ENCODE measurements around the gene STRIP2. TPM values are rescaled to one million over a fixed set of nuclear protein-coding genes. Genes with fewer than 3 reads are reported as not detected.
A peak's percentile ranks its signal among the peaks of the same experiment; 100 is the strongest.

STRIP2 gene
- total RNA-seq, 2 donors from 2014 or later: 0.67 to 2.1 TPM

DNA sequence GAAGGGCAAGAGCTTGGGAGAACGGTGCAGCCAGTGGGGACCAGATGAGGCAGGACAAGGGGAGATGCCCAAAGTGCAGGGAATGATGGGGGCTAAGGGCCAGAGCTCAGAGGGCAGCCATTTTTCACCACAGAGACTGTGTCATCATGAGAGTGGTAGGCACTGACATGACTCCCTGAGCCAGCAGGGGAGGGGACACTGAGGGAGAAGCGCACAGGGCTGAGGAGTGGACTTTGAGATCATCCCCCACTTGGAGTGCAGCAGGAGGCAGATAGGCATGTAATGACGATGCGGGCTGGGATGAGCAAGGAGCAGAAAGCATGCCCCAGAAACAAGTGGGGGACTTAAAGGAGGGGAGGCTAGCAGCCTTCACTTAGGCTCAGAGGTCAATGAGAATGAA is 62.9 kb downstream of the STRIP2 start:
- DNase-seq (no peak), ATAC-seq (no peak)
- Mint-ChIP-seq H3K4me1 (peaks cover 25% of the 10 kb centered on the region), H3K27me3 (peaks cover 6% of the 10 kb centered on the region), H3K4me3 (no peak overlapping the region), H3K36me3 (ENCODE audit: low read depth) (peaks cover 5% of the 10 kb centered on the region), H3K27ac (peak overlapping the region; percentile 86)
- no peaks in the 10 kb centered on the region for H3K9me3 ChIP-seq (ENCODE audit: control insufficient read depth, low read length, poor library complexity, severe bottlenecking)

DNA sequence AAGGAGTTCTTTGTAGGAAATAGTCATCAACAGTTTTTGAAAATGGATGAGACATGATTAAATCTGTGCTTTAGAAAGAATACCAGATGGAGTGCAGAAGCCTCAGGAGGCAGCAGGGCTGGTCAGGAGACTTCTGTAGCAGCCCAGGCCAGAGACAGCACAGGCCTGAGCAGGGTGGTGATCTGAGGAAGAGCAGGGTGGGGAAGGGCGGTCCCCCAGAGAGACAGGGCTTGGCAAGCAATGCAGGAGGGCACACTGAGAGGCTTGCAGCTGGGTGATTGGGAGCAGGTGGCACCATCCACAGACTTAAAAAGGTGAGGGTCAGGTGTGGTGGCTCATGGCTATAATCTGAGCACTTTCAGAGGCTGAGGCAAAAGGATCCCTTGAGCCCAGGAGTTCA is 63.8 kb downstream of the STRIP2 start:
- no peaks in the 10 kb centered on the region for H3K9me3 ChIP-seq (ENCODE audit: control insufficient read depth, low read length, poor library complexity, severe bottlenecking)
- Mint-ChIP-seq H3K27ac (peak overlapping the region; percentile 86), H3K4me1 (peaks cover 25% of the 10 kb centered on the region), H3K27me3 (peaks cover 6% of the 10 kb centered on the region), H3K4me3 (no peak overlapping the region), H3K36me3 (ENCODE audit: low read depth) (peaks cover 5% of the 10 kb centered on the region)
- no peak for ATAC-seq
- DNase-seq: no peak

DNA sequence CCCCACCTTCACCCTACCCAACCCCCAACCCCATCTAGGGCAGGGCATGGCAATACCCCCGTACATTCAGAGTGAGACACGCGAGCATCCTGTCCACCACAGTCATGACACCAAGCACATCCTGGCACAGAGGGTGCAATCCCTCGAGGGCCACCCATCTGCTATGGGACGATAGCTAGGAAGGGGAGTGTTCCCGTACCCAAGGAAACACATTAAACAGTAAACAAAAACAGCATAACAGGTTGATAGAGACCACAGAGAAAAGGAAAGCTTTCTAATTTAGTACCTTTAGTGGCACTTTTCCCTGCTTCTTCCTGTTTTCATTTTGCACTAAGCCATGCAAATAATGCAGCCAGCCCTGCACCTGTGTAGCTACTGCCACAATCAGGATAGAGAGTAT is 65.8 kb downstream of the STRIP2 start:
- Mint-ChIP-seq H3K27ac (peak overlapping the region; percentile 88), H3K4me1 (peaks cover 27% of the 10 kb centered on the region)
- no peak for ATAC-seq

DNA sequence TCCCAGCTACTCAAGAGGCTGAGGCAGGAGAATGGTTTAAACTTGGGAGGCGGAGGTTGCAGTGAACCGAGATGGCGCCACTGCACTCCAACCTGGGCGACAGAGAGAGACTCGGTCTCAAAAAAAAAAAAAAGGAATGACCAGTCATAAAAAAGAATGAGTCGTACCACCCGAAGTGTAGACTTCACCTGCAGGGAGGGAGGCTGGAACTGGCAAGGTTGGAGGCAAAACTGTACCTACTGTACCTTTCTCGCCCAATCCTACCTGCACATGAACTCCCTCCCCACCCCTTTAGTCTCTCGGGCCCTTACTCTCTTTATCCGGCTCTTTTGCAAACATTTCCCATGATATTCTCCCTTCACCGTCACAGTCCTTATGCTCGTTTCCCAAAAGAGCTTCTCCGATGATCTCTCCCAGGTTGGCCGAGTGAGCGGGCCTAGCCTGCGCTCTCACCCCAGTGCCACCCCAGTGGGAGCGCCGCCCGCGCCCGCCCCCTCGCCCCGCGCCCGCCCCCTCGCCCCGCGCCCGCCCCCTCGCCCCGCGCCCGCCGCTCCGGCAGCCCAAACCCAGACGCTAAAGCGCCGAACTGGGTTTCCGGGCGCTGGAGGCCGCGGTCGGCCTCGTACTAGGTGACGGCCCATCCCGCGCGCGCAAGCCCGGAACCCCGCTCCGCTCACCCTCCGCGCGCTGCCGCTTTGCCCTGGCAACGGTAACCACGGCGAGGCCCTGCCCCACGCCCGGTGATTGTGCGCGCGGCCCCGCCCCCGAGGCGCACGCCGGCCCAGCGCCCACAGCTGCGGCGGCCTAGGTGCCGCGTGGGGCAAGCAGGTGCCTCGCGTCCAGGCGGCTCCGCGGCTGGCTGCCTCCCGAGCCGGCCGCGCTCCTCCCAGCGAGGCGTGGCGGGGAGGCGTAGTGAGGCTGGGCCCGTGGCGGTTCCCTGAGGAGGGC is 67.8 kb downstream of the STRIP2 start, which contains the start of gene SMKR1:
SMKR1 (plus strand) TSS at position 772 of the 948 bp plus-strand sequence. CDS start 294 bp downstream, outside the sequence.
- Mint-ChIP-seq H3K4me1 (peaks cover 21% of the 10 kb centered on the region), H3K27me3 (peaks cover 3% of the 10 kb centered on the region), H3K4me3 (peak within 1 kb of the TSS; percentile 91), H3K36me3 (ENCODE audit: low read depth) (peaks cover 5% of the 10 kb centered on the region), H3K27ac (peak within 1 kb of the TSS; percentile 88)
- ATAC-seq (peak; percentile 97), DNase-seq (peak; percentile 92 to 94 (median 93))
- no peaks in the 10 kb centered on the region for H3K9me3 ChIP-seq (ENCODE audit: control insufficient read depth, low read length, poor library complexity, severe bottlenecking)

More for the DNA sequence above, 65.8 kb downstream of the STRIP2 start:
- no peaks in the 10 kb centered on the region for H3K9me3 ChIP-seq (ENCODE audit: control insufficient read depth, low read length, poor library complexity, severe bottlenecking)
- Mint-ChIP-seq H3K27me3 (peaks cover 6% of the 10 kb centered on the region), H3K36me3 (ENCODE audit: low read depth) (peaks cover 5% of the 10 kb centered on the region), H3K4me3 (no peak overlapping the region)
- DNase-seq: no peak

DNA sequence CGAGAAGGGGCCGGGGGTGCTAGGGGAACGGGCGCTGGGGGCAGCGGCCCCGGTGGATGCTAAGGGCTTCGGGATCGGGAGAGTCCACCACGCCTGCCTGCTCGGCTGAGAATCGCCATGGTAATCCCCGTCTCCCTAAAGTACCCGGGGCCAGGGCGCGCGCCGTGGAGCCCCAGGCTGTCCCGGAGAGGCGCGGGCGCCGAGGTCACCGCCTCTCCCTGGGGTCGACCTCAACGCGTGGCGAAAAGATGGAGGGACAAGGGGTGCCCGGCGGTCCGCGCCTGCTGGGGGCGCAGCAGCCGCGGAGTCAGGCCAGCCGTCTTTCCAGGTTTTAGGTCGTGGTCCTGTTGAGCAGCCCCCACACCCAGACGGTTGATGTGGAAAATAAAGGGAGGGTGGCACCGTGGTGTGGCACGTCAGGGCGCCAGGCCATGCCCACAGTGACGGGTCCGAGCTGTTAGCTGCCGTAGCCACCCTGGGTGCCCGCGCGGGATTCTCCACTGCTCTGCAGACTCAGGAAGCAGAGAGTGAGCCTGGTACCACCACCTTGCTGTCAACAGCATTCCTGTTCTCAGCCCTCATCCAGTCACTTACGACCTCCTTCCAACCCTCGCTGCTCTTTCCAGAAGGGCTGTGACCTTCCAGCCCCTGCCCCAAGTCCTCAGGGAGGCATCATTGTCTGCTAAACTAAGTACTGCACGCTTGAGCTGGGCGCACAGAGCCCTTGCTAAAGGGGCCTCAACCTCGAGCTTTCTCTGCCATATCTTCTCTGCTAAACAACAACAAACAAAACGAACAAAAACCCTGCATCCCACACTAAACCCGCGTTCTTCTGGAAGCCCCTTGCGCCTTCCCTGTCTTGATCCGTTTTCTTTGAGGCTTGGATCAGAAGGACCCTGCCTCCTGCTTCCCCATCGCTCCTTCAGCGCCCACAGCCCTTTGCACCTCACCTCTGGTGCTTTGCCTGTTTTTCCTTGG is 68.8 kb downstream of the STRIP2 start:
- ATAC-seq: no peak

DNA sequence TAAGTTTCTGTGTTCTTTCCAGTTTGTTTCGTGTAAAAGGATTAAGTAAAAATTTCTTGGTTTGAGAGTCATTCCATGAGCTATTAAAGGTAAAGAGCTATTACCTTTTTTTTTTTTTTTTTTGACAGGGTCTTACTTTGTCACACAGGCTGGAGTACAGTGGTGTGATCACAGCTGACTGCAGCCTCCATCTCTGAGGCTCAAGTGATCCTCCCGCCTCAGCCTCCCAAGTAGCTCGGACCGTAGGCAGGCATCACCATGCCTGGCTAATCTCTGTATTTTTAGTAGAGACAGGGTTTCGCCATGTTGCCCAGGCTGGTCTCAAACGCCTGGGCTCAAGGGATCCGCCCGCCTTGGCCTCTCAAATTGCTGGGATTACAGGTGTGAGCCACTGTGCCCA is 69.5 kb downstream of the STRIP2 start:
- Mint-ChIP-seq H3K36me3 (ENCODE audit: low read depth) (no peaks in the 10 kb centered on the region), H3K4me3 (peak overlapping the region; percentile 91), H3K27ac (peak overlapping the region; percentile 88), H3K27me3 (no peaks in the 10 kb centered on the region), H3K4me1 (peaks cover 13% of the 10 kb centered on the region)
- ATAC-seq (no peak), DNase-seq (no peak)
- H3K9me3 ChIP-seq (ENCODE audit: control insufficient read depth, low read length, poor library complexity, severe bottlenecking): no peaks in the 10 kb centered on the region

More for the DNA sequence above, 68.8 kb downstream of the STRIP2 start:
- H3K9me3 ChIP-seq (ENCODE audit: control insufficient read depth, low read length, poor library complexity, severe bottlenecking): no peaks in the 10 kb centered on the region
- Mint-ChIP-seq H3K27ac (peak overlapping the region; percentile 88), H3K4me3 (peak overlapping the region; percentile 91), H3K4me1 (peaks cover 15% of the 10 kb centered on the region), H3K36me3 (ENCODE audit: low read depth) (peaks cover under 1% of the 10 kb centered on the region), H3K27me3 (no peaks in the 10 kb centered on the region)
- DNase-seq: no peak

DNA sequence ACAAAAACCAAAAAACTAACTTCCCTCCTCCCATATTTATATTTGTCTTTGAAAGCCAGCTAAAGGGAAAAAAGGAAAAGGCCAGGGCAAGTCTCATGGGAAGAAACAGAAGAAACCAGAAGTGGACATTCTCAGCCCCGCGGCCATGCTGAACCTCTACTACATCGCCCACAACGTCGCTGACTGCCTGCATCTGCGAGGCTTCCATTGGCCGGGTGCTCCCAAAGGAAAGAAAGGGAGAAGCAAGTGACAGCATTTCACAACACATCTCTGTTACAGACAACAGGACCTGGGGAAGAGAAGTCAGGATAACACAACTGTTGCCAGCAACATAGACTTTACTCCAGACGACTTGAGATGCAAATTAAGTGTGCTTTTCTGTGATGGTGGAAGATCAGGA is 78.0 kb downstream of the STRIP2 start:
- no peak overlapping the region for H3K27ac Mint-ChIP-seq

GRCh38 chr7:129513546-129513945 is 79.3 kb downstream of the STRIP2 start:
- no peak for ATAC-seq
- Mint-ChIP-seq H3K27me3 (peaks cover 5% of the 10 kb centered on the region), H3K27ac (no peak overlapping the region), H3K36me3 (ENCODE audit: low read depth) (no peaks in the 10 kb centered on the region), H3K4me3 (no peak overlapping the region), H3K4me1 (no peaks in the 10 kb centered on the region)
- no peaks in the 10 kb centered on the region for H3K9me3 ChIP-seq (ENCODE audit: control insufficient read depth, low read length, poor library complexity, severe bottlenecking)
- DNase-seq: no peak

More for the DNA sequence above, 78.0 kb downstream of the STRIP2 start:
- H3K9me3 ChIP-seq (ENCODE audit: control insufficient read depth, low read length, poor library complexity, severe bottlenecking): no peaks in the 10 kb centered on the region
- no peaks in the 10 kb centered on the region for H3K4me1 Mint-ChIP-seq
- ATAC-seq: no peak
- no peaks in the 10 kb centered on the region for H3K36me3 Mint-ChIP-seq (ENCODE audit: low read depth)
- DNase-seq: no peak
- no peak overlapping the region for H3K4me3 Mint-ChIP-seq
- H3K27me3 Mint-ChIP-seq: no peaks in the 10 kb centered on the region

GRCh38 chr7:129514683-129515082 is 80.5 kb downstream of the STRIP2 start:
- no peak for ATAC-seq
- H3K4me3 Mint-ChIP-seq: no peak overlapping the region
- H3K27ac Mint-ChIP-seq: no peak overlapping the region
- H3K27me3 Mint-ChIP-seq: peaks cover 9% of the 10 kb centered on the region
- no peak for DNase-seq
- no peaks in the 10 kb centered on the region for H3K36me3 Mint-ChIP-seq (ENCODE audit: low read depth)
- peaks cover 2% of the 10 kb centered on the region for H3K4me1 Mint-ChIP-seq
- H3K9me3 ChIP-seq (ENCODE audit: control insufficient read depth, low read length, poor library complexity, severe bottlenecking): no peaks in the 10 kb centered on the region

DNA sequence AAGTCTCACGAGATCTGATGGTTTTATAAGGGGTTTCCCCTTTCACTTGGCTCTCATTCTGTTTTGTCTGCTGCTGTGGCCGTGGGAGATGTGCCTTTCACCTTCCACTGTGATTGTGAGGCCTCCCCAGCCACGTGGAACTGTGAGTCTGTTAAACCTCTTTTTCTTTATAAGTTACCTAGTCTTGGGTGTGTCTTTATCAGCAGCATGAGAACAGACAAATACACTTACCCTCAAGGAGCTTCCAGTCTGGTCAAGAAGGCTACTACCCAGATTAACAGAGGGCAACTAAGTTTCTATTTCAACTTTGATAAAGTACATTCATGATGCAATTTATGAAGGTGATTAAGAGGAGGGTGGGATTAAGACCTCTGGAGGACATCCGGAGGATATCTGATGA is 81.1 kb downstream of the STRIP2 start:
- Mint-ChIP-seq H3K4me1 (peaks cover 4% of the 10 kb centered on the region), H3K27me3 (peaks cover 16% of the 10 kb centered on the region), H3K27ac (no peak overlapping the region), H3K4me3 (no peak overlapping the region), H3K36me3 (ENCODE audit: low read depth) (no peaks in the 10 kb centered on the region)
- DNase-seq: no peak
- no peak for ATAC-seq
- H3K9me3 ChIP-seq (ENCODE audit: control insufficient read depth, low read length, poor library complexity, severe bottlenecking): no peaks in the 10 kb centered on the region

- peaks cover 38% of the 10 kb centered on the region for H3K27me3 Mint-ChIP-seq
- no peak for ATAC-seq
- no peak overlapping the region for H3K27ac Mint-ChIP-seq
- H3K9me3 ChIP-seq (ENCODE audit: control insufficient read depth, low read length, poor library complexity, severe bottlenecking): no peaks in the 10 kb centered on the region
- no peaks in the 10 kb centered on the region for H3K36me3 Mint-ChIP-seq (ENCODE audit: low read depth)
- DNase-seq: no peak
- peaks cover 8% of the 10 kb centered on the region for H3K4me1 Mint-ChIP-seq
- H3K4me3 Mint-ChIP-seq: no peak overlapping the region
Observed at GRCh38 chr7:129517931-129518330, 83.7 kb downstream of the STRIP2 start.

GRCh38 chr7:129519464-129519863 is 85.2 kb downstream of the STRIP2 start:
- Mint-ChIP-seq H3K4me1 (peaks cover 8% of the 10 kb centered on the region), H3K4me3 (no peak overlapping the region), H3K27ac (no peak overlapping the region), H3K27me3 (peaks cover 44% of the 10 kb centered on the region), H3K36me3 (ENCODE audit: low read depth) (no peaks in the 10 kb centered on the region)
- ATAC-seq (no peak), DNase-seq (no peak)
- H3K9me3 ChIP-seq (ENCODE audit: control insufficient read depth, low read length, poor library complexity, severe bottlenecking): no peaks in the 10 kb centered on the region
